Left ventricle myocardium inferior (tissue), 1 donor: Measurements from ENCODE around the gene SF3B5. TPM values are rescaled to one million over a fixed set of nuclear protein-coding genes. Genes with fewer than 3 reads are reported as not detected.

Experiments used
- DNase-seq: peaks from one replicate; pipeline ENCODE4 v3.0.0-alpha.2; 2020
- H3K27ac ChIP-seq: fragments of 200-600 bp; replicated peaks from 2 replicates; pipeline ENCODE4 v1.8.0; 2021
- H3K27me3 ChIP-seq: fragments of 200-600 bp; 2 replicates; pipeline ENCODE4 v1.8.0; 2021; ENCODE audit warnings: low read depth
- H3K36me3 ChIP-seq: fragments of 200-600 bp; 2 replicates; pipeline ENCODE4 v1.8.0; 2021
- H3K4me1 ChIP-seq: fragments of 200-600 bp; 2 replicates; pipeline ENCODE4 v1.8.0; 2021
- H3K4me3 ChIP-seq: fragments of 200-600 bp; 2 replicates; pipeline ENCODE4 v1.8.0; 2021; ENCODE audit warnings: mild to moderate bottlenecking, moderate library complexity
- H3K9me3 ChIP-seq: fragments of 200-600 bp; replicated peaks from 2 replicates; pipeline ENCODE4 v1.8.0; 2021
- intact Hi-C: fragments of 100-400 bp; cut with micrococcal nuclease; formaldehyde crosslinking; loops from one replicate; pipeline ENCODE4 v1.11.0; 2022
- total RNA-seq: library from RNA; stranded (reverse); fragmentation: NEBNext Ultra II Directional; extraction: Animal tissue kit (Norgen Biotek cat#: 25700); gene quantifications from one replicate; pipeline ENCODE4 v1.2.1, GENCODE V29; 2021
- TF ChIP-seq, protein P1 (sequence below): fragments of 200-600 bp; IDR thresholded peaks from 2 replicates; pipeline ENCODE4 v1.8.0; 2021; ENCODE audit warnings: antibody characterized with exemption, mild to moderate bottlenecking, borderline replicate concordance
- donor health status: DM: no; HTN: yes; CAD: no; lungs with severe emphysema.

The SF3B5 gene
- total RNA-seq, 1 donor from 2014 or later: 131 TPM

DNA sequence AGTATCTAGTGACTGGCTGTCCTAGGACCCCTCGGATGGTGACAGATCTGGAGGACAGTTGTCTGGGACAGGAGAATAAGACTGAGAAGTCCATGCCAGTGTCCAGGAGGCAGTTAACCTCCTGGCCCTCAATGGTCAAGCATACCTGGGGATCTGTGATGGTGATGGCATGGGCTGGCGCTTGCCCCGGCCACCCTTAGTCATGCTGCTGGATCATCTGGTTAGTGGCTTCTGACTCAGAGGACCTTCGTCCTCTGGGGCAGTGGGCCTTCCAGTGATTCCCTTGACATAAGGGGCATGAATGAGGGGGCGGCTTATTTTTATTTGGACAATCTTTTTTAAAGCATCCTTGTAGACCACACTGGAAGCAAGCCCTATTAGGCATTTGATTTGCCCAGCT is 24.0 kb upstream of the SF3B5 start:
- H3K36me3 ChIP-seq: no peaks in the 10 kb centered on the region
- intact Hi-C loops: no loop called here
- no peaks in the 10 kb centered on the region for H3K27me3 ChIP-seq
- TF ChIP-seq, protein P1, sequence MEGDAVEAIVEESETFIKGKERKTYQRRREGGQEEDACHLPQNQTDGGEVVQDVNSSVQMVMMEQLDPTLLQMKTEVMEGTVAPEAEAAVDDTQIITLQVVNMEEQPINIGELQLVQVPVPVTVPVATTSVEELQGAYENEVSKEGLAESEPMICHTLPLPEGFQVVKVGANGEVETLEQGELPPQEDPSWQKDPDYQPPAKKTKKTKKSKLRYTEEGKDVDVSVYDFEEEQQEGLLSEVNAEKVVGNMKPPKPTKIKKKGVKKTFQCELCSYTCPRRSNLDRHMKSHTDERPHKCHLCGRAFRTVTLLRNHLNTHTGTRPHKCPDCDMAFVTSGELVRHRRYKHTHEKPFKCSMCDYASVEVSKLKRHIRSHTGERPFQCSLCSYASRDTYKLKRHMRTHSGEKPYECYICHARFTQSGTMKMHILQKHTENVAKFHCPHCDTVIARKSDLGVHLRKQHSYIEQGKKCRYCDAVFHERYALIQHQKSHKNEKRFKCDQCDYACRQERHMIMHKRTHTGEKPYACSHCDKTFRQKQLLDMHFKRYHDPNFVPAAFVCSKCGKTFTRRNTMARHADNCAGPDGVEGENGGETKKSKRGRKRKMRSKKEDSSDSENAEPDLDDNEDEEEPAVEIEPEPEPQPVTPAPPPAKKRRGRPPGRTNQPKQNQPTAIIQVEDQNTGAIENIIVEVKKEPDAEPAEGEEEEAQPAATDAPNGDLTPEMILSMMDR: no peak
- H3K4me1 ChIP-seq: no peaks in the 10 kb centered on the region
- no peak overlapping the region for H3K27ac ChIP-seq
- no peak overlapping the region for H3K4me3 ChIP-seq
- no peaks in the 10 kb centered on the region for H3K9me3 ChIP-seq
- DNase-seq: no peak

DNA sequence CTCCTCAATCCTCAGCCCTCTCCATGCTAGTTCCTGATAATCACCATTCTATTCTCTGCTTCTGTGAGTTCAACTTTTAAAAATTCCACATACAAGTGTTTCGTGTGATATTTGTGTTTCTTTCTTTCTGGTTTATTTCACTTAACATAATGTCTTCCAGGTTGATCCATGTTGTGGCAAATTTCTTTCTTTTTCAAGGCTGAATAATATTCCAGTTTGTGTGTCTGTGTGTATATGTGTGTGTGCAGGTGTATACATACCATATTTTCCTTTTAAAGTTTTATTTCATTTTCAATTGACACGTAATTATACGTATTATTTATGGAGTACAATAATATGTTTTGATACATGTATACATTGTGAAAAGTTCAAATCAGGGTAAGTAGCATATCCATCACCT is 19.8 kb upstream of the SF3B5 start:
- no peak for DNase-seq
- H3K9me3 ChIP-seq: no peaks in the 10 kb centered on the region
- TF ChIP-seq, protein P1: no peak
- H3K27ac ChIP-seq: no peak overlapping the region
- H3K36me3 ChIP-seq: no peaks in the 10 kb centered on the region
- no peaks in the 10 kb centered on the region for H3K27me3 ChIP-seq
- no peaks in the 10 kb centered on the region for H3K4me1 ChIP-seq
- intact Hi-C loops: no loop called here
- no peak overlapping the region for H3K4me3 ChIP-seq

DNA sequence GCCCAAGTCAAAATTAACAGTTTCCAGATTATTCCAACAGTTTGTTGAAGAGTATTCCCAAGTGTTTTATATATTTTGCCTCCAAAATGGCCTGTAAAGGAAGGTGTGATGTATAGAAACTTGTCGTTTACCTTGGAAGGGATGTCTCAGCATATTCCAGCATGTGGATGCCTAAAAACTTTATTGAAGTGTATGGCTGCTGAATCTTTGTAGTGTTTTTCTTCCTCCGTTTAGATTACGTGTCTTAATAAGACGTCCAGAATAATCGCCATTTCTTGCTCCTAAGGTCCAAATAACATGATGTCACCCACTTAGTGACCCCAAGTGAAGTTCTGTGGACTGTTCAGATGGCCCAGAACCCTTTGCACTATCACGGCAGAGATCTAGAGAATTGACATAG is 18.0 kb upstream of the SF3B5 start:
- Histone ChIP-seq H3K9me3 (no peaks in the 10 kb centered on the region), H3K4me1 (no peaks in the 10 kb centered on the region), H3K27me3 (no peaks in the 10 kb centered on the region), H3K4me3 (no peak overlapping the region), H3K27ac (no peak overlapping the region), H3K36me3 (no peaks in the 10 kb centered on the region)
- DNase-seq: no peak
- TF ChIP-seq, protein P1: no peak
- intact Hi-C loops: no loop called here

DNA sequence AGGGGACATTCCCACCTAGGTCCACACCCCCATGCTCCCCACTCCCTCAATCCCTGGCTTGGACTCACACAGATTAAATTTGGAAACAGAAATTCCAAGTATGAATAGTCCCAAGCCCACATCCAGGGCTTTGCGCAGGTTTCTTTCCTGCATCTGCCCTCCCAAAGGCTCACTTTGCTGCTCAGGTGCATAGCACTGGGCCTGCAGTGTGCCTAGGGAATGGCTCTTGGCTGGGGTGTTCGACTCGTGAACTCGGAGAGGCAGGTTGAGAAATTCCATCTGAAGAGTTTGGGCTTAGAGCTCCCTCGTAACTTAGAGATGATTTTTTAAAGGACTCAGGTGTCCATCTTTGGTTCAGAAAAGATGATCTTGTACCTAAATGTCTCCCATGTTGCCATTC is 14.8 kb upstream of the SF3B5 start:
- Histone ChIP-seq H3K9me3 (no peaks in the 10 kb centered on the region), H3K4me3 (no peak overlapping the region), H3K27me3 (no peaks in the 10 kb centered on the region), H3K4me1 (no peaks in the 10 kb centered on the region), H3K36me3 (no peaks in the 10 kb centered on the region), H3K27ac (no peak overlapping the region)
- intact Hi-C loops: no loop called here
- no peak for DNase-seq
- TF ChIP-seq, protein P1: no peak

DNA sequence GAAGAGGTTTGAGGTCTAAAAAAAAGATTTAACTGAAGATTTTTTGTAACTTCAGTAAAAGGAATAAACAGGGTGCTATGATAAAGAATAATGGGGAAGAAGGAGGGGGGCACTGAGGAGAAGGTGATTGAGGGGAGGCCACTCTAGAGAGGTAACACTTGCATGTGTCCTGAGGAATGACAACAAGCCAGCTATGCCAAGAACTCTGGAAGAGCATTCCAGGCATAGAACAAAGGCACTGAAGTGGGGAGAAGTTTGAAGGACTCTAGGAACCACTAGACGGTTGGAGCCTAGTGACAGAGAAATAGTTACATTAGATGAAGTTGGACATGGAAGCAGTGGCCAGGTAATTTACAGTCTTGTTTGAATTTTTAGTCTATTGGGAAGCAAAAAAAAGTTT is 10.8 kb upstream of the SF3B5 start:
- no peak for DNase-seq
- TF ChIP-seq, protein P1: no peak
- no peaks in the 10 kb centered on the region for H3K9me3 ChIP-seq
- no peaks in the 10 kb centered on the region for H3K36me3 ChIP-seq
- intact Hi-C loops: loop anchor here (2.0 to 10.0 kb wide), 3 partner anchors 113 to 376 kb away; partner anchors contain the start of gene UTRN
- no peak overlapping the region for H3K4me3 ChIP-seq
- no peak overlapping the region for H3K27ac ChIP-seq
- no peaks in the 10 kb centered on the region for H3K27me3 ChIP-seq
- H3K4me1 ChIP-seq: no peaks in the 10 kb centered on the region
